Psoas muscle (tissue), 8 donors: ENCODE results near the gene GALNT8. TPM values are rescaled to one million over a fixed set of nuclear protein-coding genes. Genes with fewer than 3 reads are reported as not detected.
"Not testable (repeated sequence)": the region's sequence is repeated elsewhere in the genome, so short reads cannot be mapped to it uniquely, and the experiment has no call there.

ENCODE experiments used
- ATAC-seq, 4 donors: fragments of 200-7000 bp; cut with Tn5 transposase; one replicate each; pipeline ENCODE4 v1.9.1; 2020; ENCODE audit warnings: moderate library complexity in 3 of 4, mild to moderate bottlenecking in 2 of 4
- DNase-seq, 2 donors: peaks; one replicate each; pipeline ENCODE4 v3.0.0-alpha.2; 2020
- H3K27ac ChIP-seq: fragments of 200-600 bp; one replicate; pipeline ENCODE4 v1.8.0; 2022
- H3K27me3 ChIP-seq, 3 donors: fragments of 200-600 bp in 1 of 3; one replicate each; pipeline versions ENCODE4 v1.6.1 to v1.8.0; 2013 to 2022; ENCODE audit warnings: low read length in 2 of 3, mild to moderate bottlenecking in 2 of 3, moderate library complexity in 1 of 3; ENCODE audit not compliant: insufficient read depth in 3 of 3
- H3K36me3 ChIP-seq, 2 donors: fragments of 200-600 bp in 1 of 2; one replicate each; pipeline versions ENCODE4 v1.6.1 to v1.8.0; 2013 to 2022; ENCODE audit warnings: low read depth in 1 of 2, mild to moderate bottlenecking in 1 of 2, moderate library complexity in 1 of 2; ENCODE audit not compliant: insufficient read depth in 1 of 2
- H3K4me1 ChIP-seq: fragments of 200-600 bp; one replicate; pipeline ENCODE4 v1.8.0; 2022
- H3K4me3 ChIP-seq: fragments of 200-600 bp; one replicate; pipeline ENCODE4 v1.8.0; 2022; ENCODE audit warnings: mild to moderate bottlenecking
- H3K9me3 ChIP-seq: fragments of 200-600 bp; one replicate; pipeline ENCODE4 v1.8.0; 2022
- CTCF ChIP-seq: fragments of 200-600 bp; IDR thresholded peaks from one replicate; pipeline ENCODE4 v1.8.0; 2022; ENCODE audit warnings: antibody characterized with exemption
- WGBS, 3 donors: extraction: QIAGEN DNeasy Blood & Tissue Kit; methylation state at CpG; one replicate each; pipeline versions ENCODE4 v1.1.6 to v1.1.7; 2013; 5-methylcytosine and 5-hydroxymethylcytosine counted together
- intact Hi-C, 2 donors: fragments of 100-400 bp; cut with DNase I; formaldehyde crosslinking; loops; one replicate each; pipeline versions ENCODE4 v1.11.0 to v1.14.2; 2022
- polyA plus RNA-seq, 3 donors: library from polyadenylated mRNA; stranded (reverse); fragments of 200-250 nt; gene quantifications; one replicate each; pipeline ENCODE4 v1.2.3, GENCODE V29; 2013
- total RNA-seq, 4 donors: library from RNA; stranded (reverse); fragmentation: NEBNext Ultra II Directional in 2 of 4; extraction: Animal tissue kit (Norgen Biotek cat#: 25700) in 2 of 4; gene quantifications; one replicate each; pipeline versions ENCODE4 v1.2.1 to v1.2.4, GENCODE V29; 2021 to 2023
- donor health status: healthy with polysubstance abuse.
- donor health status: DM: no; HTN: no; CAD: no; lungs with moderate emphysema.
- donor health status: Bipolar disorder and iron deficiency.
- donor health status: healthy.
- donor health status: DM: yes; HTN: yes; CAD: no.
- donor health status: DM: no; HTN: no; CAD: no.
- donor health status: DM: no; HTN: no; CAD: no.
- donor health status: DM: yes; HTN: yes; CAD: no.

Gene GALNT8
- total and polyA plus RNA-seq, 7 donors, result 0.11 to 0.89 (median 0.26) TPM

GRCh38 chr12:4742416-4742970, 22.3 kb downstream of the GALNT8 start:
- Histone ChIP-seq H3K9me3 (no peaks in the 10 kb centered on the region), H3K27me3 (peaks cover 0 to under 1% (median 0%) of the 10 kb centered on the region in 3 donors), H3K27ac (no peak overlapping the region), H3K4me3 (no peak overlapping the region), H3K36me3 (no peaks in the 10 kb centered on the region), H3K4me1 (no peaks in the 10 kb centered on the region)
- WGBS, 3 donors, result 79 to 84% (median 81%) methylated on average over 15 of the region's 15 CpGs
- intact Hi-C loops, result no loop called here
- ATAC-seq (no peak), DNase-seq (no peak)
- TF ChIP-seq CTCF, result no peak

GRCh38 chr12:4743046-4743445, 22.8 kb downstream of the GALNT8 start:
- H3K4me3 ChIP-seq, result no peak overlapping the region
- 82 to 87% (median 86%) methylated on average over 4 of the region's 4 CpGs for WGBS, 3 donors

DNA sequence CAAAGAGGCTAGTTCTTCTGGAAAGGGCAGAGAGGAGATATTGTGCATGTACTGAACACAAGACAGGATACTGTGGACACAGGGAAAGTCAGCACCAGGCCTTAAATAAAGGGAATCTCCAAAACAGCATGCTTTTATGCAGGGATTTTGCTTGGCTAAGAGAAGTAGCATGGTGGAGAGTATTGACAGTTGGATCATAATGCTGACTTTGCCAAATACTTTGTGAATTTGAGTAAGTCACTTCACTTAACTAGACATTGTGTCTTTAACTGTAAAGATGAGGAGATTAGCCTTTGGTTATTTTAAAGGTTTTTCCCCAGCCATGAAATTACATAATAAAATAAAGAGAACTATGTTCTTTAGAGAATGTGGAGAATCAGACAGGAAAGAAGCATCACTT, 24.5 kb downstream of the GALNT8 start:
- no peaks in the 10 kb centered on the region for H3K4me1 ChIP-seq
- ATAC-seq (no peak), DNase-seq (no peak)
- no peaks in the 10 kb centered on the region for H3K36me3 ChIP-seq
- no peak overlapping the region for H3K27ac ChIP-seq
- no peaks in the 10 kb centered on the region for H3K27me3 ChIP-seq
- intact Hi-C loops, result no loop called here
- no peak overlapping the region for H3K4me3 ChIP-seq
- H3K9me3 ChIP-seq, result peaks cover 5% of the 10 kb centered on the region
- no peak for TF ChIP-seq CTCF

More at GRCh38 chr12:4743046-4743445, 22.8 kb downstream of the GALNT8 start:
- H3K9me3 ChIP-seq, result no peaks in the 10 kb centered on the region
- no peak for TF ChIP-seq CTCF
- H3K27ac ChIP-seq, result no peak overlapping the region
- no peaks in the 10 kb centered on the region for H3K36me3 ChIP-seq
- no peaks in the 10 kb centered on the region for H3K4me1 ChIP-seq
- DNase-seq (no peak), ATAC-seq (no peak)
- intact Hi-C loops, result no loop called here
- no peaks in the 10 kb centered on the region for H3K27me3 ChIP-seq

DNA sequence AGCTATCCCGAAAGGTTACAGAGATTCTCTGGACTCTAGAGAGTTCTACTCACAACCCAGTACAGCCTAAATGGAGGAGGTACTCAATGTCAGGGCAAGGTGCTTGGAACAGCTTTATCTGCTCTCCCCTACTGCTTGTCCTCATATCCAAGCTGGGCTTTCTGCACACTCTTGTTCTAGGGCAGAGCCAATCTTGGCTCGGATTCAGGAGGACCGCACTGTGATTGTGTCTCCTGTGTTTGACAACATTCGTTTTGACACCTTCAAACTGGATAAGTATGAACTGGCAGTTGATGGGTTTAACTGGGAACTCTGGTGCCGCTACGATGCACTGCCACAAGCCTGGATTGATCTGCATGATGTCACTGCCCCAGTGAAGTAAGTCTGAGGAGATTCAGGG, 25.0 kb downstream of the GALNT8 start:
- no peak overlapping the region for H3K27ac ChIP-seq
- no peak for ATAC-seq

DNA sequence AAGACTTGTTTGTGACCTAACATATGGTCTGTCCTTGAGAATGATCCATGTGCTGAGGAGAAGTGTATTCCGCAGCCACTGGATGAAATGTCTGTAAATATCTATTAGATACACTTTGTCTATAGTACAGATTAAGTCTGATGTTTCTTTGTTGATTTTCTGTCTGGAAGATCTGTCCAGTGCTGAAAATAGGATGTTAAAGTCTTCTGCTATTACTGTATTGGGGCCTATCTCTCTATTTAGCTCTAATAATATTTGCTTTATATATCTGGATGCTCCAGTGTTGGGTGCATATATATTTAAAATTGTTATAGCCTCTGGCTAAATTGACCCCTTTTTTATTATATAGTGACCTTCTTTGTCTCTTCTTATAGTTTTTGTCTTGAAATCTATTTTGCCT, 31.5 kb downstream of the GALNT8 start:
- H3K4me1 ChIP-seq, H3K27ac ChIP-seq, ATAC-seq, H3K9me3 ChIP-seq, H3K36me3 ChIP-seq, DNase-seq, H3K4me3 ChIP-seq, H3K27me3 ChIP-seq: not testable (repeated sequence)
- intact Hi-C loops, result loop anchor here in 1 of 2 donors (10.0 kb wide), 1 partner anchor 167 kb away; no protein-coding TSS in a partner anchor
- 91 to 97% (median 93%) methylated on average over 1 of the region's 1 CpG for WGBS, 3 donors

More for the DNA sequence above, 25.0 kb downstream of the GALNT8 start:
- TF ChIP-seq CTCF, result no peak
- 89 to 93% (median 91%) methylated on average over 6 of the region's 6 CpGs for WGBS, 3 donors
- H3K36me3 ChIP-seq, result no peaks in the 10 kb centered on the region
- no peak for DNase-seq
- intact Hi-C loops, result no loop called here
- H3K9me3 ChIP-seq, result peaks cover 5% of the 10 kb centered on the region
- H3K4me3 ChIP-seq, result no peak overlapping the region
- no peaks in the 10 kb centered on the region for H3K4me1 ChIP-seq
- H3K27me3 ChIP-seq, result no peaks in the 10 kb centered on the region
